Peyer's patch (tissue), 4 donors: ENCODE measurements around the gene CFAP53. TPM values are rescaled to one million over a fixed set of nuclear protein-coding genes. Genes with fewer than 3 reads are reported as not detected.

Source experiments
- DNase-seq, 3 donors: peaks; one replicate each; pipeline ENCODE4 v3.0.0-alpha.2; 2017 to 2019
- H3K27ac ChIP-seq, 4 donors: fragments of 200-600 bp; sonication (generic); one replicate each; pipeline ENCODE4 v1.5.1; 2016 to 2019
- H3K27me3 ChIP-seq, 2 donors: fragments of 200-600 bp; sonication (generic); one replicate each; pipeline ENCODE4 v1.5.1; 2019
- H3K36me3 ChIP-seq, 3 donors: fragments of 200-600 bp; sonication (generic); one replicate each; pipeline ENCODE4 v1.5.1; 2016 to 2019
- H3K4me1 ChIP-seq, 4 donors: fragments of 200-600 bp; sonication (generic); one replicate each; pipeline ENCODE4 v1.5.1; 2016 to 2019
- H3K4me3 ChIP-seq, 4 donors: fragments of 200-600 bp; sonication (generic); 1 replicate in 3 of 4; 2 replicates in 1 of 4; pipeline ENCODE4 v1.5.1; 2016 to 2019; ENCODE audit warnings: mild to moderate bottlenecking in 1 of 4
- H3K9me3 ChIP-seq, 4 donors: fragments of 200-600 bp; sonication (generic); one replicate each; pipeline ENCODE4 v1.5.1; 2016 to 2019; ENCODE audit warnings: mild to moderate bottlenecking in 1 of 4
- CTCF ChIP-seq, 6 experiments: fragments of 450-650 bp in 4 of 6; fragments of 200-600 bp in 2 of 6; sonication (generic) in 1 of 6; IDR thresholded peaks; one replicate each; pipeline ENCODE4 v1.5.1; 2017 to 2019; ENCODE audit warnings: antibody characterized with exemption in 6 of 6, mild to moderate bottlenecking in 3 of 6, moderate library complexity in 1 of 6
- POLR2A ChIP-seq, 2 donors: fragments of 450-650 bp; IDR thresholded peaks; one replicate each; pipeline ENCODE4 v1.5.1; 2017; ENCODE audit warnings: antibody characterized with exemption in 2 of 2, mild to moderate bottlenecking in 2 of 2, moderate library complexity in 2 of 2
- small RNA-seq, 2 donors: library from RNA; depleted of rRNA; stranded (forward); fragments of <200 nt; gene quantifications; one replicate each; pipeline ENCODE3, GENCODE V24; 2016
- total RNA-seq, 4 donors: library from RNA; depleted of rRNA; stranded (reverse); fragments of >200 nt; gene quantifications; one replicate each; pipeline ENCODE4 v1.1.0, GENCODE V29; 2016

Gene CFAP53
- total RNA-seq, 4 donors from 2014 or later: 0.80 TPM; not detected in 3

- H3K27ac ChIP-seq: no peak overlapping the region
- TF ChIP-seq CTCF (IDR thresholded peaks at IDR 0.05): no peak
- TF ChIP-seq POLR2A (IDR thresholded peaks at IDR 0.05): no peak
- no peaks in the 10 kb centered on the region for H3K4me1 ChIP-seq
- no peak for DNase-seq
- H3K27me3 ChIP-seq: no peaks in the 10 kb centered on the region
- no peaks in the 10 kb centered on the region for H3K36me3 ChIP-seq
- no peaks in the 10 kb centered on the region for H3K9me3 ChIP-seq
- no peak overlapping the region for H3K4me3 ChIP-seq
Observed at GRCh38 chr18:50181590-50181989, 84.7 kb downstream of the CFAP53 start.

GRCh38 chr18:50179465-50179864, 86.8 kb downstream of the CFAP53 start:
- DNase-seq: no peak
- TF ChIP-seq POLR2A (IDR thresholded peaks at IDR 0.05) (no peak), CTCF (IDR thresholded peaks at IDR 0.05) (no peak)
- no peaks in the 10 kb centered on the region for H3K4me1 ChIP-seq

GRCh38 chr18:50177294-50177992, 88.9 kb downstream of the CFAP53 start:
- Histone ChIP-seq H3K36me3 (no peaks in the 10 kb centered on the region), H3K27ac (no peak overlapping the region), H3K27me3 (no peaks in the 10 kb centered on the region), H3K4me1 (no peaks in the 10 kb centered on the region), H3K4me3 (no peak overlapping the region), H3K9me3 (no peaks in the 10 kb centered on the region)
- DNase-seq: no peak
- no peak for TF ChIP-seq CTCF (IDR thresholded peaks at IDR 0.05)
- TF ChIP-seq POLR2A (IDR thresholded peaks at IDR 0.05): no peak

More at GRCh38 chr18:50179465-50179864, 86.8 kb downstream of the CFAP53 start:
- Histone ChIP-seq H3K36me3 (no peaks in the 10 kb centered on the region), H3K9me3 (no peaks in the 10 kb centered on the region), H3K27ac (no peak overlapping the region), H3K27me3 (no peaks in the 10 kb centered on the region), H3K4me3 (no peak overlapping the region)

Small RNAs within 50 kb of the gene (small RNA-seq; reads per million reads assigned to genes)
- 0 reads per million in 2 donors for gene RN7SL310P

Other genes starting within 250 kb of the CFAP53 start
- gene MYO5B, start 71.3 kb downstream of the CFAP53 start, total RNA-seq: 100 to 1,000 TPM; 105 to 213 (median 183) TPM
- gene MBD1, start 15.0 kb upstream of the CFAP53 start, total RNA-seq: 100 to 1,000 TPM in 3 of 4 donors, 10 to 100 TPM in 1; 85.1 to 168 (median 115) TPM
- gene CXXC1, start 21.2 kb upstream of the CFAP53 start, total RNA-seq: 100 to 1,000 TPM in 3 of 4 donors, 10 to 100 TPM in 1; 85.6 to 261 (median 130) TPM
- gene SKA1, start 108.6 kb upstream of the CFAP53 start, total RNA-seq: 1 to 10 TPM in 2 of 4 donors, under 1 TPM in 2; 0.54 to 5.8 (median 2.2) TPM